NB4 (cell line): ENCODE data around the gene CXCR4.

Source experiments
- MAX ChIP-seq: IDR thresholded peaks from 2 replicates; pipeline ENCODE4 v1.6.1; 2011; ENCODE audit warnings: low read depth, low read length
- MYC ChIP-seq: IDR thresholded peaks from 2 replicates; pipeline ENCODE4 v1.6.1; 2011; ENCODE audit warnings: low read depth, low read length
- POLR2A ChIP-seq: IDR thresholded peaks from 2 replicates; pipeline ENCODE4 v1.6.1; 2011; ENCODE audit warnings: mild to moderate bottlenecking; ENCODE audit not compliant: insufficient read length; ENCODE audit errors: extremely low read depth
- TF ChIP-seq, protein P1 (sequence below): IDR thresholded peaks from one replicate; pipeline ENCODE4 v1.5.1; 2012; ENCODE audit warnings: low read depth, low read length

DNA sequence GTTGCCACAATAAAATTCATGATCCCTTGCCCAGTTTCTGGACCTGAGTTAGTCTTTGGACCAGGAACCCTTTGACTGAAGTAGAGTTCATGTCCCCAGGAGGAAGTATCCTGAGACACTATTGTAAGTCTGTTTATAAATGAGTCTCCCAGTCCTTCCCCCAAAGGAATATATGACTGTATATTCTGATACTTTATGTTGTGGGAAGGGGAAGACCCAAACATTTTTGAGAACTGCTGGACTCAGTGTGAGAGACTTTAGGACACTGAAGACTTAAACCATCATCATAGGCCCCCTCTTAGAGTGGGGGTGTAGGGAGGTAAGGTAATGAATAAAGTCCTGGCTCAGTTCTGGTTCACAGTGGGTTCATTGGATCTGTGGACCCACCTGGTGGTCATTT lies 28.6 kb upstream of the CXCR4 start:
- TF ChIP-seq, protein P1, sequence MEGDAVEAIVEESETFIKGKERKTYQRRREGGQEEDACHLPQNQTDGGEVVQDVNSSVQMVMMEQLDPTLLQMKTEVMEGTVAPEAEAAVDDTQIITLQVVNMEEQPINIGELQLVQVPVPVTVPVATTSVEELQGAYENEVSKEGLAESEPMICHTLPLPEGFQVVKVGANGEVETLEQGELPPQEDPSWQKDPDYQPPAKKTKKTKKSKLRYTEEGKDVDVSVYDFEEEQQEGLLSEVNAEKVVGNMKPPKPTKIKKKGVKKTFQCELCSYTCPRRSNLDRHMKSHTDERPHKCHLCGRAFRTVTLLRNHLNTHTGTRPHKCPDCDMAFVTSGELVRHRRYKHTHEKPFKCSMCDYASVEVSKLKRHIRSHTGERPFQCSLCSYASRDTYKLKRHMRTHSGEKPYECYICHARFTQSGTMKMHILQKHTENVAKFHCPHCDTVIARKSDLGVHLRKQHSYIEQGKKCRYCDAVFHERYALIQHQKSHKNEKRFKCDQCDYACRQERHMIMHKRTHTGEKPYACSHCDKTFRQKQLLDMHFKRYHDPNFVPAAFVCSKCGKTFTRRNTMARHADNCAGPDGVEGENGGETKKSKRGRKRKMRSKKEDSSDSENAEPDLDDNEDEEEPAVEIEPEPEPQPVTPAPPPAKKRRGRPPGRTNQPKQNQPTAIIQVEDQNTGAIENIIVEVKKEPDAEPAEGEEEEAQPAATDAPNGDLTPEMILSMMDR, result no peak
- TF ChIP-seq POLR2A, result no peak
- TF ChIP-seq MYC, result no peak
- no peak for TF ChIP-seq MAX
